ENCODE results near the gene TMEM30A.
A peak's percentile ranks its signal among the peaks of the same experiment; 100 is the strongest.

The TMEM30A gene

GRCh38 chr6:75284632-75285282 lies at the start of gene TMEM30A:
TSS of gene TMEM30A (minus strand) at chr6:75284792. CDS start at chr6:75284638, 154 bp downstream.
- peak; percentile 90 to 95 for DNase-seq (ENCODE audit: low read depth in 2 of 2)

DNA sequence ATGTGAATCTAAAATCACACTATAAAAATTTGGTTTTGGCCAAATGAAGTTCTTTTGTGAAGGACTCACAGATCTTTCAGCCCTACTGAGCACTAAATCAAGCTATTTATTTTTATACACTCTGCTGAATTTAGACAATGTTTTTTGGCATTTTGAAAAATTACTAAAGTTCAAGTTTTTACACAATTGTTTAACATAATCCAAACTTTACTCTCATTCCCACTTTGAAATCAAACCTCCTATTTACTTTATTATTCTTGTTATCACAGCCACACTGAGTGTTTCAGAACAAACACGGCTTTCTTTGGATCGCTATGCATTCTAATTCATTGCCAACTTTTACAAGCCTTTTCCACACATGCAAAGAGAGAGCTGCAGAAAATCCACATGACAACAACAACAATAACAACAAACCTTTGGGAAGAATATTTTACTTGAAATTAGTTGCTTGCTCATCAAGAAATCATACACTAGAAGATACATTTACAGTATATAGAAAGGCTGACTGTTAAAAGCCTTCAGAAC lies 49.1 kb upstream of the TMEM30A start:
- no peak for DNase-seq (ENCODE audit: low read depth in 2 of 2)

- DNase-seq (ENCODE audit: low read depth in 2 of 2): no peak
Observed at GRCh38 chr6:75331151-75331550, 46.6 kb upstream of the TMEM30A start.

- no peak for DNase-seq (ENCODE audit: low read depth in 2 of 2)
Observed at GRCh38 chr6:75329703-75330102, 45.1 kb upstream of the TMEM30A start.

GRCh38 chr6:75327807-75328206 lies 43.2 kb upstream of the TMEM30A start:
- DNase-seq (ENCODE audit: low read depth in 2 of 2): no peak

DNA sequence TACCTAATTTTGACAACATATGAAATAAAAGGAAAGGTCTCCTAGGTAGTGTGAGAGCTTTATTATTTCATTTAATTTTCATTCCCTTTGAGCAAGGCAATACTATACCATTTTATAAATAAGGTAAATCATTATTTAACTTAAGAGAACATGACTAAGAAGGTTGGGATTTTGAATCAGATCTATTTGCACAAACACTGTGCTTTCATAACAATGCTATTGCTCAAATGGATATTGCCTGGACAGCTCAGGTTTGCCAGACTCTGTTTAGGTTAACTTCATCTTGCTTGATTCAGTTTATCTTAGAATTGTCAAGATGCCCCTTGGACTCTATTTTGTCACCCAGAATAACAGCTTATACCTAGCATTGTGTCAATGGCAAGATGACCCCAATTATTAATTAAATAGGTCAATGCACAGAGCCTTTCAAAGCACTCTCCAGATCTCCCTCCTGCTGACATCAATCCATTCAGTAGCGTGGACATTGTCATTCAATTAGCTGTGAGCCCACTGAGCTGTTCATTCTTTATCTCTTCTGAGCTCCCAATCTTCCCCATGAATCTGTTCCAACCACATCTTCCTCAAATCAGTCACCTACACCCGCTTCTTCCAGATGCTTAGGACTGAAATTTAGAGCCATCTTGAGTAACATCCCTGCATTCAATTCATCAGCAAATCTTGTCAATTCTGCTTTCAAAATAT lies 42.1 kb upstream of the TMEM30A start:
- DNase-seq (ENCODE audit: low read depth in 2 of 2): no peak

GRCh38 chr6:75318900-75319299 lies 34.3 kb upstream of the TMEM30A start:
- no peak for DNase-seq (ENCODE audit: low read depth in 2 of 2)

DNA sequence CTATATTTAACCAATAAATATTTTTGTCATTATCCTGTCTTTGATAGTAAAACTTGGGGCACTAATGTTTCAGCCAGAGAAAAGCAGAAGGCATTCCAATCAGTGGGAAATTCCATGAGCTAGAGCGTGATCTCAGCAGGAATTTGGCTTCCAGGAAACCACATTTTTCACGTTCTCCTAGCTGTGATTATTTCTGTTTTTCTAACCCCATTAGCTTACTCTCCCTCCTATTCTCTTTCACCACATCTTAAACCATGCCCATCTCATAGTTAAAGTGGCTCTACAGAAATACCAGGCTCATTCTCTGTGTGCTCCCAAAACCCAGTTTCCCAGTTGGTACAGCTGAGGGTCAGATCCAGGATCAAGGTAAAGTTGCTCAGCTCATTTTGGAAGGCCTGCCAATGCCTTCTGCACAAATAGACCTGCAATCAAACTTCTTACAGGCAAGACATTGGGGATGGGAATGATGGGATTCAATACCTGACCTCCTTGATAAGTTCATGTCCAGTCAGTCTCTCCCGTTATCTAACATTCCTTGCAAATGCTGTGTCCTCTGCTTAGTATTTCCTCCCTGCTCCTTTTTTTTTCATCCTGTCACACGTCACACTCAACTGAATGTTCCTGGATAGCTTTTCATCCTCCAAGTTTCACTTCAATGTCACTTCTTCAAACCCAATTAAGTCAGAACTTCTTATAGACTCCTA lies 33.1 kb upstream of the TMEM30A start:
- no peak for DNase-seq (ENCODE audit: low read depth in 2 of 2)

DNA sequence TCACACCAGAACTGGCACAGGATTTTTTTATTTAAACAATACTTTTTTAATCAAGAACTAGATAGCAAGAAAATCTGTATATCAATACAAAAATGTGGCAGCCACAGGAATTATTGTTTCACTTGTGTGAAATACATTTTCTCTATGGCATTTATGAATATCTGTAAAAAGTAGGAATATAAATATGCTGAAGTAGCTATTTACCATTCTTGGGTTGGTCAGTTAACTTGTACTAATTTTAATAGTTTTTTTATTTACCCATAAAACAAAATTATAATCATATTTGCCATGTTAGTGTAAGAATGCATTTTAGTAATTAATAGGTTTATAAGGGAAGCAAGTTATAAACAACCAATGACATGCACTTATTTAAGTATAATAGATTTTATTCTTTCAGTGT lies 31.4 kb upstream of the TMEM30A start:
- DNase-seq (ENCODE audit: low read depth in 2 of 2): no peak

GRCh38 chr6:75308250-75308988 lies 23.8 kb upstream of the TMEM30A start:
- no peak for DNase-seq (ENCODE audit: low read depth in 2 of 2)

DNA sequence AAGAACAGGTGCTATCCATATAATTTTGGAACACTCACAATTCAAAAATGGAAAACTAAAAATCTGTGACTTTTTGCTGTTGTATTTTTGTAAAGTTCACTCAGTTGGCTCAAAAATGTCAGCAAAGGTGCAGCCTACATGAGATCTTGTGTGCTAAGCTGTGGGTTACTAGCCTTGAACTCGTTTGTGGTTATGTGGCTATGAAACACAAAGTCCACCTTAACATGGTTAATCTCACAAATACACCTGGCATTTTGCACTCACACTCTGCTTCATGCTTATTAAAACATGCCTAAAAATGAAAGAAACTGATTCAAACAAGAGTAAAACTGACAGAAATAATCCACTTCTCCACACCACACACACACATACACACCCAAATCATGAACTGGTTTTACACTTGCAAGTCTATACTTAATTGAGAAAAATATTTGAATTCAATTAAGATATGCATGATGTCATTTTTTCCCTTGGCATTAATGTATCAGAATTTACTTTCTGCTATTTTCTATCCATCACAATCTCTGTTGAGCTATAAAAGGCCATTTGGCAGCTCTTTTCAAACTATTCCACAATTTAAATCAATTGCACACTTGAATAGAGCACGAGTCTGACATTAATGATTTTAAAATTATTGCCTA lies 22.9 kb upstream of the TMEM30A start:
- DNase-seq (ENCODE audit: low read depth in 2 of 2): no peak

DNA sequence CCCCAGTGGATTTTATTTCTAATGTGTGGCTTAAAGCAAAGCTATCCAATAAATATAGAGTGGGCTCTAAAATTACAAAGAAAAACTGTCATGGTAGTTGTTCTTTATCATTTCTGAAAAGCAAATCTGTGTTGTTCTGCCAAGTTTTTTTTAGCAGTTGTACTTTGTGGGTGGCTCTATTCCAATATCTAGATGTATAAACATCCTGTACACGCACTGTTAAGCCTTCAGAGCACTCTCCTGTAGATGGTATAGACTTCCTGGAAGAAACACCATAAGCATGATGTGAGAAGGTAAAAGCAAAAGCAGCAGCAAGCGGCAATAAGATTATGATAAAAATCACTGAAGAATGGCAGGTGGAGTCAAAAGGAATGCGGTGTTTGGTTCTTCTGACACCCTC lies 21.5 kb upstream of the TMEM30A start:
- DNase-seq (ENCODE audit: low read depth in 2 of 2): no peak

DNA sequence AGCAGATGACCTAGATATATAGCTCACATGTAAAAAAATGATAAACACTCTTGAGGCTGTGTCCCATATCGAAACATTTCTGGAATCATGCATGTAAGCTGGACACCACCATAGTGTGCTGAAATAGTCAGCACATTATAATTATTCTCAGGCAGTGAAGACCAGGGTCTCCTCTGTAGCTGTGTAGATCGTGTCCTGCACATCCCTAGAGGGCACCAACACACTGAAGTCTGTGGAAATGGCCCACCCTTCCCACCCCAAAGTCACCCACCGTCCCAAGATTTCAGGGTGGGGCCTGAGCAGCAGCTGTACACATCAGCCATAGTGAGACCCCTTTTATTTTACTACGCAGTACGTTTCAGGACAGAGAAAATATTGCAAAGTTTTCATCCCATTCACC lies 21.0 kb upstream of the TMEM30A start:
- no peak for DNase-seq (ENCODE audit: low read depth in 2 of 2)

GRCh38 chr6:75302280-75302679 lies 17.7 kb upstream of the TMEM30A start:
- DNase-seq (ENCODE audit: low read depth in 2 of 2): no peak

DNA sequence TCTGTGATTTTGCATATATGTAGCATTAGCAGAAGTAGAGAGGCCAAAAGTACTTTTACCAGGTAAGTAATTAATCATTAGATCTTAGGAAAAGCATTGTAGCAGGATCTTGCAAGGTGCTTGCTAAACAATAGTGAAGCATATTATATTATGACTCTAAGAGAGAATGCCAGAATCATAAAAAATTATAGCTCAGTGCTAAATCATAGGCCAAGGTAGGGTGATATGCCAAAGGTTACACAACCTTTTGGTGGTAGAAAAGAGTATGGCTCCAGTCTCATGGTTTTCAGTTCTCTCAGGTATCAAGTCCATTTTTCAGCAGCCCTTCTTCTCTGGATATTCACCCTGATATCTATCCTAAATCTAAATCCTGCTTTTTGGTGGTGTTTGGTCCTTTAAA lies 16.9 kb upstream of the TMEM30A start:
- DNase-seq (ENCODE audit: low read depth in 2 of 2): no peak

- no peak for DNase-seq (ENCODE audit: low read depth in 2 of 2)
Observed at GRCh38 chr6:75301088-75301487, 16.5 kb upstream of the TMEM30A start.

DNA sequence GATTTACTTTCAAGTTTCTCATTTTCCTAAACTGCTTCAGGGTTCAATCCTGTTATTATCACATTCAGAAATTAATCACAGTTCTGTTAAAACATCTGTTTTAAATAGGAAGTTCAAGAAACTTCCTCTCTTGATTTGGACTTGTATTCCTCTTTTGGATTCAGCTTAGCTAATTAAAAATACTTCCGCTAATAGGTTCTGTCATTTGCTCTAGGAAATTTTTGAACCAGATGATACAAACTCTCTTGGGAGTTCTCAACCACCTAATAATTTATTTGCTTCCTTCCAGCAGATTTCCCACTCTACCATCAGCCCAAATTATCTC lies 15.9 kb upstream of the TMEM30A start:
- DNase-seq (ENCODE audit: low read depth in 2 of 2): no peak

DNA sequence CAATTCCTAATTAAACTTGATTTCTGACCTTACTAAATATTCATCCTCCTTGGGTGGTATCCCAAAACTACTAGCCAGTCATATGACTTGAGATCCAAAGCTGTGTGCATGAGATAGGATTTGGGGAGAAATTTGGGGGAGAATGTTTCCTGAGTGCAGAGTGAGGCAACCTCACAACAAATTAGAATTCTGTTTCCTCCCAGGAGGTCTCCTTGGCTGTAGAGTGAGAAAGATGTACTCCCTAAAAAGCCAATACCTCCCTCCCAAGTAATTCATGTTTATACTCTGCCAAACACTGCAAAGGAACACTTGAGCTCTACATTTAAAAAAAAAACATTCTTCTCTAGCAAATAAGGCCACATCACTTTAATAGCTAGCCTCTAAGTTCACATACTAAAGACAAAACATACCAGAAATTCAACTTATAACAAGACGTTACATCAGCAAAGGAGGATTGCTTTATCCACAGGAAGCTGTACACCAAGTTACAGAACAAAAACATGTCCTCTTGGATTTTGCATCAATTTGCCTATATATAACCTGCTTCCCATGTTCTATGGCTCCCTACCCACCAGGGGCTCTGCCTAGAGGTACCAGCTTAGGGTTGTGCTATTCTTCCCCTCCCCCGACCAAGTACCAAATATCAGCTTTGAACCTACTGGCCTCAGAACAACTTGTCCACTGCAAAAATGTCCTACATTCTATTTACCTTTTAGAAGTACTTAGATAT lies 15.4 kb upstream of the TMEM30A start:
- no peak for DNase-seq (ENCODE audit: low read depth in 2 of 2)

DNA sequence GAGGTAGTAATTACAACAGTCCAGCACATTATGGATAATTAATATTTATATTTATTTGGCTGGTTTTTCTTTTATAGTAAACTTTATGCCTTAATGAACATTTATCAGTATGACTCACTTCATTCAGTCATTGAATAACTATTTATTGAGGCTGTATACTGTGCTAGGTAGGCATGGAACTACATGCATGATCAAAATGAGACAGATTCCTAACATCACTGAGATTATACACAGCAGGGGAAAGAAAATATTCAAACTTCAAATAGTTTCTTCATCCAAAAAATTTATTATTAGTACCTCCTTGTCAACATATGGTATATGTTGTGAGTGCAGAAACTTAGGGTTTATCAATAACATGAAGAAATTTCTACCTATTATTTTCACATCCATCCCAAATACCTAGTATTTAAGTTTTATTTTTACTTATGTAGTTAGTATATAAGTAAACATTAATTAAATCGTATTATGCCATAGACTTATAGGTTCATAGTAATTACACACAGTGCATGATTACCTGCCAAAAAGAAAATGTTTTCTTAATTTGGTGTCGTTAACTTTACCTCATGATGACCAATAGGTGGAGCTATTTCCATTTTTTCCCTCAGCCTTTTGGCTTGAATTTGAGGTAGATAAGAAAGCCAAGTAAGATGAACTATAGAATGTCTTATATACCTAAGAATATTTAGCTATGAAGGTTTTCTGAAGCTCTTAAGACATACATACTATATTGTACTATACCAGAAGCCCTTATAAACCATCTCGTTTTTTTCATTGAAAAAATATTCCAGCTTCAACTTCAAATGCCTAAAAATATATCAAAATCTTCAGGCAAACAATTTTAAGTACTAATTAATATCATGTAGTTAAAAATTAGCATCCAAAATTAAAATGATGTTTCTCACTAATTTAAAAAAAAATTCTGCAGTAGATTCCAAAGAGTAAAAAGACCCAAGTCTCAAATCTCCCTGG lies 12.5 kb upstream of the TMEM30A start:
- DNase-seq (ENCODE audit: low read depth in 2 of 2): no peak

- no peak for DNase-seq (ENCODE audit: low read depth in 2 of 2)
Observed at GRCh38 chr6:75292555-75292954, 8.0 kb upstream of the TMEM30A start.

Data from stimulated activated CD8-positive, alpha-beta memory T cell treated with anti-CD3 and anti-CD28 coated beads, Interleukin-15, amount 100 ng/mL, for 4 hours (primary cell).